Muscle layer of colon (tissue), 2 donors: ENCODE data around the gene FOXP4.

ENCODE experiments used
- H3K27ac ChIP-seq: one replicate; pipeline ENCODE4 v1.7.0; 2013; ENCODE audit warnings: low read depth, mild to moderate bottlenecking, low read length, moderate library complexity
- H3K27me3 ChIP-seq, 2 donors: one replicate each; pipeline ENCODE4 v1.7.0; 2013; ENCODE audit warnings: low read length in 2 of 2, mild to moderate bottlenecking in 2 of 2; ENCODE audit not compliant: insufficient read depth in 2 of 2, control insufficient read depth in 1 of 2
- H3K36me3 ChIP-seq: one replicate; pipeline ENCODE4 v1.7.0; 2013; ENCODE audit warnings: mild to moderate bottlenecking, low read length; ENCODE audit not compliant: insufficient read depth
- H3K4me1 ChIP-seq: one replicate; pipeline ENCODE4 v1.7.0; 2013; ENCODE audit warnings: mild to moderate bottlenecking, low read length; ENCODE audit not compliant: insufficient read depth
- H3K4me3 ChIP-seq, 2 donors: one replicate each; pipeline ENCODE4 v1.7.0; 2013; ENCODE audit warnings: low read length in 2 of 2, low read depth in 1 of 2, mild to moderate bottlenecking in 1 of 2, moderate library complexity in 1 of 2
- H3K9ac ChIP-seq: one replicate; pipeline ENCODE4 v1.7.0; 2013; ENCODE audit warnings: low read length
- H3K9me3 ChIP-seq: one replicate; pipeline ENCODE4 v1.7.0; 2013; ENCODE audit warnings: mild to moderate bottlenecking, low read length
- donor health status: abdominal sarcoma.
- donor health status: Adenocarcinoma of cecum.

Gene FOXP4

GRCh38 chr6:41626022-41626421 is 79.8 kb downstream of the FOXP4 start:
- H3K9ac ChIP-seq, result no peak overlapping the region
- H3K9me3 ChIP-seq, result no peaks in the 10 kb centered on the region
- H3K27ac ChIP-seq, result no peak overlapping the region
- H3K4me1 ChIP-seq, result peaks cover 9% of the 10 kb centered on the region
- no peak overlapping the region for H3K4me3 ChIP-seq
- no peaks in the 10 kb centered on the region for H3K27me3 ChIP-seq
- no peaks in the 10 kb centered on the region for H3K36me3 ChIP-seq

DNA sequence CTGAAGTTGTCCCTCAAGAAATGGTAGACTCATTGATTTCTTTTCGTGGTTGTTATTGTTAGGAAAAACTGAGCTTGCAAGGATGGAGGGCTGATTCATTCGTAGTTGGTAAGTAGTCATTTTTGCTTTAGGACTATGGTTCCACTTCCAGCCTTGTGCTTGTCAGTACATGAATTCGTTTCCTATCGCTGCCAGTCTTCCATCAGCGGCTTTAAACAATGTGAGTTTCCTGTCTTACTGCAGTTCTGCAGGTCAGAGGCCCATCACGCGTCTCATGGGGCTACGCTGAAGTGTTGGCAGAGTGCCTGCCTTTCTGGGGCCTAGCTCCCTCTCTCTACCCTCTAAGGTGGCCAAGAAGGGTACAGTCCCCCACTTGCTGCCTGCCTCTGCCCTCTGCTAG is 80.7 kb downstream of the FOXP4 start:
- no peaks in the 10 kb centered on the region for H3K27me3 ChIP-seq
- H3K27ac ChIP-seq, result no peak overlapping the region
- no peaks in the 10 kb centered on the region for H3K36me3 ChIP-seq
- H3K9me3 ChIP-seq, result no peaks in the 10 kb centered on the region
- peaks cover 9% of the 10 kb centered on the region for H3K4me1 ChIP-seq
- no peak overlapping the region for H3K9ac ChIP-seq
- H3K4me3 ChIP-seq, result no peak overlapping the region

DNA sequence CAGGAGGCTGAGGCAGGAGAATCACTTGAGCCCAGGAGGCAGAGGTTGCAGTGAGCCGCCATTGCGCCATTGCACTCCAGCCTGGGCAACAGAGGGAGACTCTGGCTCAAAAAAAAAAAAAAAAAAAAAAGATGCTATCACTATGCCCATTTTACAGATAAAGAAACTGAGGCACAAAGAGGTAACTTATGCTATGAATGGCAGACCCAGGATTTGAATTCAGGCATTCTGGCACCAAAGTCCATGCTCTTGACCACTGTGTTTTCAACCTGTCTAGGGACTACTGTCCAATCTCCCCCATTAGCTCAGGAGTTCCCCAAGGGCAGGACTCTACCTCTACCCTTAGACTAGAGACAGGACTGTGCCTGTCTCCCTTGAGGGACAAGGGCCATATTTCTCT is 82.9 kb downstream of the FOXP4 start:
- Histone ChIP-seq H3K4me1 (peaks cover 9% of the 10 kb centered on the region), H3K4me3 (no peak overlapping the region), H3K9ac (no peak overlapping the region), H3K27ac (no peak overlapping the region), H3K36me3 (no peaks in the 10 kb centered on the region), H3K9me3 (no peaks in the 10 kb centered on the region), H3K27me3 (no peaks in the 10 kb centered on the region)

- Histone ChIP-seq H3K9ac (no peak overlapping the region), H3K27ac (no peak overlapping the region), H3K4me3 (no peak overlapping the region)
These were observed 83.9 kb downstream of the FOXP4 start for GRCh38 chr6:41630069-41630468.

DNA sequence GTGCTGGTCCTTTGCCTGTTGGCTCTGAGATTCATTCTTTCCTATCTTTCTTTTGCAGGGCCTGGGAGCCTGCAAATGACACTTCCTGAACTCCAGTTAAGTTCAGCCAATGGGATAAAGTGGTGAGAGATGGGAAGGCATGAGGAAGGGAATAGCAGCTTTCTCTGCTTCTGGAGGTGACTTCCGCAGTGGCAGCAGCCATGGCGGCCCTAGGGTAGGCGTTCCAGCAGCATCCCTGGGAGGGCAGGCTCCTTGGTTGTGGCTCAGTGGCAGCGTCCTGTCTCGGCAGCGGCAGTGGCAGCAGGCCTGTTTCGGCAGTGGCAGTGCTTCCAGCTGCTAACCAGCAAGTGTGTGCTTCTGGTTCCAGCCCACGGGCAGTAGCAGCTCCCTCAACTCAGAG is 84.8 kb downstream of the FOXP4 start:
- H3K36me3 ChIP-seq, result no peaks in the 10 kb centered on the region
- no peak overlapping the region for H3K4me3 ChIP-seq
- H3K4me1 ChIP-seq, result no peaks in the 10 kb centered on the region
- no peak overlapping the region for H3K27ac ChIP-seq
- no peaks in the 10 kb centered on the region for H3K9me3 ChIP-seq
- no peak overlapping the region for H3K9ac ChIP-seq
- peaks cover 0 to 10% of the 10 kb centered on the region in 2 donors for H3K27me3 ChIP-seq

More at GRCh38 chr6:41630069-41630468, 83.9 kb downstream of the FOXP4 start:
- H3K9me3 ChIP-seq, result no peaks in the 10 kb centered on the region
- H3K36me3 ChIP-seq, result no peaks in the 10 kb centered on the region
- H3K4me1 ChIP-seq, result peaks cover 9% of the 10 kb centered on the region
- peaks cover 0 to 7% of the 10 kb centered on the region in 2 donors for H3K27me3 ChIP-seq

DNA sequence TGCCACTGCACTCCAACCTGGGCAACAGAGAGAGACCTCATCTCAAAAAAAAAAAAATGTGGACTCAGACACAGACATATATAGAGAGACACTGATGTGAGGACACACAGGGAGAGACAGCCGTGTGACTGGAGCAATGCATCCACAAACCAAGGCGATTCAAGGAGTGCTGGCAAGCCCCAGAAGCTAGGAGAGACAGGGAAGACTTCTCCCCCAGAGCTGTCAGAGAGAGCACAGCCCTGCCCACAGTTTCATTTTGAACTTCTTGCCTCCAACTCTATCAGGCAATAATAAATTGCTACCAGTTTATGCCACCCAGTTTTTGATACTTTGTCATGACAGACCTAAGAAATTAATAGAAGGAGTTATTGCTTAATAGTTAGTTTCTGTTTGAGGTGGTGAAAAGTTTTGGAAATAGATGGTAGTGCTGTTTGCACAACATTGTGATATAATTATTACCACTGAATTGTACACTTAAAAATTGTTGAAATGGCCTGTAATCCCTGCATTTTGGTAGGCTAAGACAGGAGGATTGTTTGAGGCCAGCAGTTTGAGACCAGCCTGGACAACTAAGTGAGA is 87.0 kb downstream of the FOXP4 start:
- Histone ChIP-seq H3K27me3 (peaks cover 21 to 32% of the 10 kb centered on the region in 2 donors), H3K4me3 (no peak overlapping the region), H3K36me3 (no peaks in the 10 kb centered on the region), H3K27ac (no peak overlapping the region), H3K4me1 (peaks cover 7% of the 10 kb centered on the region), H3K9me3 (no peaks in the 10 kb centered on the region), H3K9ac (no peak overlapping the region)

GRCh38 chr6:41634657-41635056 is 88.5 kb downstream of the FOXP4 start:
- Histone ChIP-seq H3K27ac (no peak overlapping the region), H3K36me3 (no peaks in the 10 kb centered on the region), H3K4me1 (peaks cover 7% of the 10 kb centered on the region), H3K9me3 (no peaks in the 10 kb centered on the region), H3K4me3 (no peak overlapping the region), H3K9ac (no peak overlapping the region), H3K27me3 (peaks cover 22 to 45% of the 10 kb centered on the region in 2 donors)

DNA sequence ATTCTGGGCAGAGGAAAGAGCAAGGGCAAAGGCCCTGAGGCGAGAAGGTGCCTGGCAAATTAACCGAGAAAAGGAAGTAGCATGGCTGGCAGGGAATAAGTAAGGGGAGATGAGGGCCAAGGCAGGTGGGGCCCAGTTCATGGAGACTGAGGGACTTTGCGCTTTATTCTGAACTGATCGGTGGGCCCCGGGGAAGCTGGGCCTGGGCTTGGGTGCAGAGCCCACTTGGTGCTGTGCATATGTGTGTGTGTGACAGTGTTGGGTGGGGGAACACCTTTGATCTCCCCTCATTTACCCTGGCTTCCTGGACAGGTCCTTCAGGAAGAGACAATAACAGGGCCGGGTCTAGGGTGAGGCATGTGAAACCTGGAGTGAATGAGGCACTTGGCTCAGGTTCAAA is 89.2 kb downstream of the FOXP4 start:
- Histone ChIP-seq H3K9me3 (no peaks in the 10 kb centered on the region), H3K27me3 (peaks cover 22 to 50% of the 10 kb centered on the region in 2 donors), H3K9ac (no peak overlapping the region), H3K27ac (no peak overlapping the region), H3K4me3 (no peak overlapping the region), H3K36me3 (no peaks in the 10 kb centered on the region), H3K4me1 (peaks cover 7% of the 10 kb centered on the region)

GRCh38 chr6:41636833-41637193 is 90.6 kb downstream of the FOXP4 start:
- H3K9ac ChIP-seq, result no peak overlapping the region
- H3K9me3 ChIP-seq, result no peaks in the 10 kb centered on the region
- no peak overlapping the region for H3K4me3 ChIP-seq
- H3K27me3 ChIP-seq, result peaks cover 22 to 54% of the 10 kb centered on the region in 2 donors
- H3K4me1 ChIP-seq, result peaks cover 7% of the 10 kb centered on the region
- no peaks in the 10 kb centered on the region for H3K36me3 ChIP-seq
- H3K27ac ChIP-seq, result no peak overlapping the region

GRCh38 chr6:41637194-41638001 is 91.2 kb downstream of the FOXP4 start:
- Histone ChIP-seq H3K36me3 (no peaks in the 10 kb centered on the region), H3K4me3 (peak overlapping the region; percentile 32 to 53), H3K27me3 (peaks cover 22 to 54% of the 10 kb centered on the region in 2 donors), H3K4me1 (peaks cover 7% of the 10 kb centered on the region), H3K9me3 (no peaks in the 10 kb centered on the region), H3K27ac (no peak overlapping the region), H3K9ac (no peak overlapping the region)

GRCh38 chr6:41638002-41638934 is 92.1 kb downstream of the FOXP4 start, which contains the start of gene MDFI:
Gene MDFI (plus strand): TSS chr6:41638468. CDS start chr6:41638750, 282 bp downstream.
- Histone ChIP-seq H3K27me3 (peaks cover 22 to 54% of the 10 kb centered on the region in 2 donors), H3K9me3 (no peaks in the 10 kb centered on the region), H3K36me3 (no peaks in the 10 kb centered on the region), H3K4me1 (peaks cover 7% of the 10 kb centered on the region), H3K27ac (no peak within 1 kb of the TSS), H3K9ac (no peak within 1 kb of the TSS), H3K4me3 (peak within 1 kb of the TSS; percentile 43 to 53)
